Fibroblast of villous mesenchyme (primary cell): ENCODE measurements around the gene RFLNA. TPM values are rescaled to one million over a fixed set of nuclear protein-coding genes. Genes with fewer than 3 reads are reported as not detected.
"Not testable (repeated sequence)": the region's sequence is repeated elsewhere in the genome, so short reads cannot be mapped to it uniquely, and the experiment has no call there.

Source experiments
- DNase-seq: peaks from one replicate; pipeline ENCODE4 v3.0.0-alpha.2; 2010; ENCODE audit warnings: low read depth
- H3K4me3 ChIP-seq: 2 replicates; pipeline ENCODE4 v1.5.1; 2011; ENCODE audit warnings: low read depth, mild to moderate bottlenecking, low read length
- total RNA-seq: library from RNA; depleted of rRNA; stranded (reverse); fragments of >200 nt; gene quantifications from 2 replicates; pipeline ENCODE4 v1.2.3, GENCODE V29; 2012
- TF ChIP-seq, protein P1 (sequence below): IDR thresholded peaks from 2 replicates; pipeline ENCODE4 v1.5.1; 2012; ENCODE audit warnings: low read depth, mild to moderate bottlenecking, low read length; ENCODE audit not compliant: insufficient read depth

RFLNA gene
- total RNA-seq, 1 donor, result 5.6 TPM

DNA sequence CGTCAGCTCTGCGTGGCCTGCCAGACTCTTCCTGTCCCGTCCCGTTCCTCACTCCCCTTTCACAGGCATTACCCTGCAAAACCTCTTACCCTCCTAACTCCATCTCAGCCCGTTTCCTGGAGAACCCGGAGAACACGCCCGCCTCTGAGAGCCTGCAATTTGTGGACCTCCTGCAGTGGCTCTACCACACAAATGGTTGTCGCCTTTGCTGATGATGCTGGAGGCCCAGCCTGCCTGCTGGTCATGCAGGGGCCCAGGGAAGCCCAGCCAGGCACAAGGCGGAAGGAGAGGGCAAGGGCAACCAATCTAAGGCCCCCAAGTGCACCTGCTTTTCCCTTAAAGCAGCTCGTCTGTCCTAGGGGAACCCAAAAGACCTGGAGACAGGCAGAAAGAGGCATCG lies 22.5 kb downstream of the RFLNA start:
- H3K4me3 ChIP-seq, result no peak overlapping the region
- TF ChIP-seq, protein P1, sequence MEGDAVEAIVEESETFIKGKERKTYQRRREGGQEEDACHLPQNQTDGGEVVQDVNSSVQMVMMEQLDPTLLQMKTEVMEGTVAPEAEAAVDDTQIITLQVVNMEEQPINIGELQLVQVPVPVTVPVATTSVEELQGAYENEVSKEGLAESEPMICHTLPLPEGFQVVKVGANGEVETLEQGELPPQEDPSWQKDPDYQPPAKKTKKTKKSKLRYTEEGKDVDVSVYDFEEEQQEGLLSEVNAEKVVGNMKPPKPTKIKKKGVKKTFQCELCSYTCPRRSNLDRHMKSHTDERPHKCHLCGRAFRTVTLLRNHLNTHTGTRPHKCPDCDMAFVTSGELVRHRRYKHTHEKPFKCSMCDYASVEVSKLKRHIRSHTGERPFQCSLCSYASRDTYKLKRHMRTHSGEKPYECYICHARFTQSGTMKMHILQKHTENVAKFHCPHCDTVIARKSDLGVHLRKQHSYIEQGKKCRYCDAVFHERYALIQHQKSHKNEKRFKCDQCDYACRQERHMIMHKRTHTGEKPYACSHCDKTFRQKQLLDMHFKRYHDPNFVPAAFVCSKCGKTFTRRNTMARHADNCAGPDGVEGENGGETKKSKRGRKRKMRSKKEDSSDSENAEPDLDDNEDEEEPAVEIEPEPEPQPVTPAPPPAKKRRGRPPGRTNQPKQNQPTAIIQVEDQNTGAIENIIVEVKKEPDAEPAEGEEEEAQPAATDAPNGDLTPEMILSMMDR, result no peak

DNA sequence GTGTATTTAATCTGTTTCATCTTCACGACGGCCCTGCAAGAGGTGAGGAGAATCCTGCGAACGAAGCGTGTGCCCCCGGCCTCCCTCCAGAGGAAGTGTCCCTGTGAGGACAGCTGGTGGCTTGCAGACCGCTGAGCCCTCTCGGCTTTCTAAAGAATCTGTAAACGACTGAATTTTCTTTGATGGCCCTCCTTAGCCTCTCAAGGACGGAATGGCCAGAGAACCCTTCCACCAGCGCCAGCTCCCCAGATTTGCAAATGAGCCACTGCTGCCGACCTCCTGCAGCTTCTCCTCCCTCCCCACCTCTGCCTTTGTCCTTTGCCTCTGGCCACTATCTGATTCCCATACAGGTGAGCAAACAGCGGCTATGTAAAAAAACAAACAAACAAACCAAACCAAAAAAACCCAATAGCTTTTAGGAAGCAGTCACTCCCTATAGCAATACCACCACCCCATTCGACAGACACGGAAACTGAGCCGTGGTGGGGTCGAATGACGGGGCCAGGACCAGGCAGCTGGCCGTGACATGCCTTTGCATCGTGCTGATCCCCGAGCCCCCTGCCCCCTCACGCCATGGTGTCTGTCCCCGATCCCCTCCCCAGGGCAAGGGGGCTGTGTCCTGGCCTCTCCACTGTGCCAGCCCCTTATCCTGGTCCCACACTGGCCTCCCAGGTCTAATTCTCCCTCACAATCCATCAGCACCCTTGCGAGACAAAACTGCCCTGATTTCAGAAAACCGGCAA lies 23.6 kb downstream of the RFLNA start:
- DNase-seq, result no peak
- TF ChIP-seq, protein P1, result no peak
- H3K4me3 ChIP-seq, result no peak overlapping the region

More for the DNA sequence above, 22.5 kb downstream of the RFLNA start:
- DNase-seq, result no peak

DNA sequence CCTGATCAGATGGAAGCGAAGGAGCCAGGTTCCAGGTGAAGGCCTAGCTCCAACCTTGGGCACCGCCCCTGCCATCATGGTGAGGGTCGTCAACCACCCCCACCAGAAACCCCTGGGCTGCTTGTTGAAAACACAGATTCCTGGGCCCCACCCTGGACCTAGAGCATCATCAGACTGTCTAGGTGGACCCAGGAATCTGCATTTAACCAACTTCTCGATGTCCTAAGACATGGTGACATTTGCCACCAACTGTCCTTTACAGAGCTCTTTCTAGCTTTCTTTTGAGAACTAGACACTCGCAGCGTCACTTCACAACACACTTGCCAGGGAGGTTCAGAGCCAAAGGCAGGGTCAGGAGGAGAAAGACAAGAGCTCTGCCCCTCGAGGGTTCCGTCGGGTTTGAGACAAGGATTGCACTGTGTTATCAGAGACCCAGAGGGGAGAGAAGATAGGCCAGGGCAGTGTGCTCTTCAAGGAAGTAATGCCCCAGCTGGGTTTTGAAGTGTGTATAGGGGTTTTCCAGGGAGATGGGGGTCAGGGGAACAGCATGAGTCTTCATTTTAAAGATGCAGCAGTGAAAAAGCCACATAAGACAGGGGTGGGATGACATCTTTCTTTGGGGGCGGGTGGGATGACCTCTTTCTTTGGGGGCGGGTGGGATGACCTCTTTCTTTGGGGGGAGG lies 24.6 kb downstream of the RFLNA start:
- DNase-seq, result no peak
- no peak overlapping the region for H3K4me3 ChIP-seq
- TF ChIP-seq, protein P1, result no peak

DNA sequence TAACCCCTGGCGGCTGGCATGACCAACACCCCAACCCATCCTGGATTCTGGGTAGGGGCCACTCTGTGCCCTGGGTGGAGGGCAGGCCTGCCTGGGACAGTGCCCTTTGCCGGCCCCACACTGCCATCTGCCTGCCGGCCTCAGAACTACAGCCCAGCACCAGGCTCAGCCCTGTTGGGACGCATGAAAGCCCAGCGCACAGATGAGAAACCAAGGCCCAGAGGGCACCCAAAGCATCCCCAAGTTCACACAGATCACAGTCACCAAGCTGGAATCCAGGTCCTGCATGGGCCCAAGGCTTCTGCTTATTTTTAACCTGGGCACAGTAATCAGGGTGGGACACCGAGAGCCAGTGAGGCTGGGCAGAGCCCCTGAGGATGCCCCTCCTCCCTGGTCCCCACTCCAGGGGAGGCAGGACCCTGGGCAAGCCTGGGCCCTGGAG lies 26.2 kb downstream of the RFLNA start:
- DNase-seq, result peak; percentile 39
- no peak overlapping the region for H3K4me3 ChIP-seq
- TF ChIP-seq, protein P1, result peak; percentile 94

DNA sequence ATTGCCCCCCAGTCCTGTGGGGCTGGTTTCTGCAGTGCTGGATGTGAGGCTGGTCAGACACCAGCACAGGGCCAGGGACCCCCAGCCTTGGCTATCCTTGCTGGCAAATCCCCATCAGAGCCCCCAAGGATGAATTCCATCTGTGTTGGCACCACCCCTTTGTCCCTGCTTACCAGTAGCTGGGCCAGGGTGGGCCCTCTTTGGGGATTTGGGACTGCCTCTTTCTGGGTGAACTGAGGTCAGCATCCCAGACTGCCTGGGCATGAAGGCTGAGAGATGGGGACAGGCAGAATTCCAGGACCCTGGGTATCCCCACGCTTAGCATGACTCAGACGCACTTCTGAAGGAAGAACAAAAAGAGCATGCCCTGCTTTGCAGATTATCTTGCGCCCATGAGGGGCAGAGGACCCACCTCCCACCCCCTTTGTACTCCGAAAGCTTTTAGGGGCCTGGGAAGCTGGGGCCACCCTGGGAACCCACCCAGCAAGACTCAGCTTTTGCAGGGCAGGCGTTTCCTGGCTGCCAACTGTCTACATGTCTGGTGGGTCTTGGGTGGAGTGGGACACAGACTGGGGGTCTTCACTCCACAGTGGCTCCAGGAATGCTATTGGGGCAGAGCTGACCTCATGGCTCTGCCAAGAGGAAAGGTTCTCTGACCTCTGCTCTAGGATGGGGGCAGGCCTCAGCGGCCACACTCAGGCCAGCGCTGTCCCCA lies 26.8 kb downstream of the RFLNA start:
- DNase-seq, result no peak
- TF ChIP-seq, protein P1, result no peak

DNA sequence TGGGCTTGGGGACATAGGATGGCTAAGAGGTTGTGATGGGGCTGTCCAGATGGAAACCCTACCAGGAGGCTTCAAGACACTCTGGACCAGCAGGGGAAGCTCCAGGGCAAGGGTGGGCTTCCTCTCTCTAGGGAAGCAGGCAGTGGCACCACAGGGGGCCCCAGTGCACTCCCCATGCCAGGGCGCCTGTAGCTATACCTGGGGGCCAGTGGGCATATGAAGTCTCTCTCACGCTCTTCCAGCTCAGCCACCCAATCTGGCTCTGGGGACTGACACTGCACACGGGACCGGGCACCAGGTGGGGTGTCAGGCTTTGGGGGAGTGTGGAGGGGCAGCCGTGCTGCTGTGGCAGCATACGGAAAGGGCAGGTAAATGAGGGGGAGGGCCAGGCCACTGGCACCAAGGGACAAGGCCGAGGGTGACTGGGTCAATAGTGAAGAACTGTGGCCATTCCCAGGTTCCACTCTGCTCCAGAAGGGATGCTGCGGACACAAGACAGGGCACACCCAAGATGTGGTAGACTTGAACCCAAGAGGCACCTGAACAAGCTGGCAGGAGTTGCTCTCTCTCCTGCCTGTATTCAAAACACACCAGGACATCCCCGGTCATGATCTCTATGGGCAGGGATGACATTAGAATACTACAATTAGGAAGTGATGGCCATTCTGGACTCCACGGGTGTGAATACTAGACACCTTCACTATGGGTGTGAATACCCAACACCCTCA lies 27.5 kb downstream of the RFLNA start:
- TF ChIP-seq, protein P1, result no peak
- DNase-seq, result peak; percentile 16
- H3K4me3 ChIP-seq, result no peak overlapping the region

More for the DNA sequence above, 26.8 kb downstream of the RFLNA start:
- H3K4me3 ChIP-seq, result no peak overlapping the region

DNA sequence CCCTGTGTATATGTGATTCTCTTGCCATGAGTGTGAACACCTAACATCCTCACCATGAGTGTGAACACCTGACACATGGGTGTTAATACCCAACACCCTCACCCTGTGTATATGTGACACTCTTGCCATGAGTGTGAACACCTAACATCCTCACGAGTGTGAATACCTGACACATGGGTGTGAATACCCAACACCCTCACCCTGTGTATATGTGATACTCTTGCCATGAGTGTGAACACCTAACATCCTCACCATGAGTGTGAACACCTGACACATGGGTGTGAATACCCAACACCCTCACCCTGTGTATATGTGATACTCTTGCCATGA lies 28.1 kb downstream of the RFLNA start:
- H3K4me3 ChIP-seq, DNase-seq: not testable (repeated sequence)
